ENCODE results near the gene UBE2H.
"Not testable (repeated sequence)": the region's sequence is repeated elsewhere in the genome, so short reads cannot be mapped to it uniquely, and the experiment has no call there.

DNA sequence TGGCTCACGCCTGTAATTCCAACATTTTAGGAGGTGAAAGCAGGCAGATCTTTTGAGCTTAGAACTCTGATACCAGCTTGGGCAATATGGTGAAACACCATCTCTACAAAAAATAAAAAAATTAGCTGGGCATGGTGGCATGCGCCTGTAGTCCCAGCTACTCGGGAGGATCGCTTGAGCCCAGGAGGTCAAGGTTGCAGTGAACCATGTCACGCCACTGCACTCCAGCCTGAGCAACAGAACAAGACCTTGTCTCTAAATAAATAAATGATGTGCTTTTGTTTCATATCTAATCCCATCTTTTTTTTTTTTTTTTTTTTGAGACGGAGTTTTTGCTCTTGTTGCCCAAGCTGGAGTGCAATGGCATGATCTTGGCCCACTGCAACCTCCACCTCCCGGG, 58.6 kb downstream of the UBE2H start:
- TF ChIP-seq CTCF (IDR thresholded peaks at IDR 0.05); POLR2A (IDR thresholded peaks at IDR 0.05; ENCODE audit: low read depth); EP300 (IDR thresholded peaks at IDR 0.05); POLR2AphosphoS5 (IDR thresholded peaks at IDR 0.05): not testable (repeated sequence)
